ENCODE measurements around the gene OR51E1.

OR51E1 gene

DNA sequence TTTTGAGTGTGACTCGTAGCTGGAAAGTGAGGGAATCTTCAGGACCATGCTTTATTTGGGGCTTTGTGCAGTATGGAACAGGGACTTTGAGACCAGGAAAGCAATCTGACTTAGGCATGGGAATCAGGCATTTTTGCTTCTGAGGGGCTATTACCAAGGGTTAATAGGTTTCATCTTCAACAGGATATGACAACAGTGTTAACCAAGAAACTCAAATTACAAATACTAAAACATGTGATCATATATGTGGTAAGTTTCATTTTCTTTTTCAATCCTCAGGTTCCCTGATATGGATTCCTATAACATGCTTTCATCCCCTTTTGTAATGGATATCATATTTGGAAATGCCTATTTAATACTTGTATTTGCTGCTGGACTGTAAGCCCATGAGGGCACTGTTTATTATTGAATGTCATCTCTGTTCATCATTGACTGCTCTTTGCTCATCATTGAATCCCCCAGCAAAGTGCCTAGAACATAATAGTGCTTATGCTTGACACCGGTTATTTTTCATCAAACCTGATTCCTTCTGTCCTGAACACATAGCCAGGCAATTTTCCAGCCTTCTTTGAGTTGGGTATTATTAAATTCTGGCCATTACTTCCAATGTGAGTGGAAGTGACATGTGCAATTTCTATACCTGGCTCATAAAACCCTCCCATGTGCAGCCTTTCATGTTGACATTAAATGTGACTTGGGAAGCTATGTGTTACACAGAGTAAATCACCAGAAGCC lies 11.0 kb downstream of the OR51E1 start:
- no peak for DNase-seq

DNA sequence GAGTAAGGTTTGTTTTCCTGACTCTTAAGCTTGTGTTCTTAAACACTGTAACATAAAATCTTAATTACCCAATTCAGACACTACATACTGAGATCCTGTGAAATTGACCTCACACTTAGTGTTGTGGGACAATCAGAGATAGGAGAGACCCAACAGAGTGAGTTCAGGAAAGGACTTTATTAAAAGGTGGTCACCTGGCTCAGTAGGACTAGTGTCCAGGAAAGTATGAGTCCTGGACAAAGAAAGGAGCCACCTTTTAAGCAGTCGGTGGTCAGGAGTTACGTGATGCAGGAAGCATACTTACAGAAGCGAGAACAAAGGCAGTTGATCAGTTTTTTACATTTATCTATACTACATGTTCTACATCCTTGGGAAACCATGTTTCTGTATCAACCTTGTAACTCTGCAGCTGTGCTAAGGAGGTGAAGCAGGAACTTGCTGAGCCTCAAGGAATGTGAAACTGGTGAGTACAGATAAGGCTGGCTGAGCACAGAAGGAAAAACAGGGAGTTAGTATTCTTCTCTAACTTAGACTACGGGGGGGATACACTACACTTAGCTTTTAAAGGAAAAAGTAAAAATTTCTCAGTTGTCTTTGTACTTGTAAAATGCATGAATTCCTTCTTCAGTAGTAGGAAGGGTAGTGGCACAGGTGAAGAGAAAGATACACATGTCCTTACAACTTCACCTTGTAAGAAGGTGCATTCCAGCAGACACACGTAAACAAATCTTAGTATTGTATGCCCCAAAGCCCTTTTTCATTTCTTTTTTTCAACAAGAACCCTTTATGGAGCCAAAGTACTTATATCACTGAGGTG lies 15.1 kb downstream of the OR51E1 start:
- no peak for DNase-seq

DNA sequence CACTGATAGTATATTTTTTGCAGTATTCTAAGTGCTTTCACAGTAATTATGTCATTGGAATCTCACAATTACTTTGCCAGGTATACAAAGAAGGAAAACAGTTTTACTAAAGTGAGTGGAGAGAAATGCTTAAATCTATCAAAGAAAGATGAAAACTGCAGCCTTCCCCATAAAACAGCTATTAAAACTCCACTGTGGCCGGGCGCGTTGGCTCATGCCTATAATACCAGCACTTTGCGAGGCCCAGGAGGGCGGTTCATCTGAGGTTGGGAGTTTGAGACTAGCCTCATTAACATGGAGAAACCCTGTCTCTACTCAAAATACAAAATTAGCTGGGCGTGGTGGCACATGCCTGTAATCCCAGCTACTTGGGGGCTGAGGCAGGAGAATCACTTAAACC lies 19.1 kb downstream of the OR51E1 start:
- DNase-seq, result no peak

DNA sequence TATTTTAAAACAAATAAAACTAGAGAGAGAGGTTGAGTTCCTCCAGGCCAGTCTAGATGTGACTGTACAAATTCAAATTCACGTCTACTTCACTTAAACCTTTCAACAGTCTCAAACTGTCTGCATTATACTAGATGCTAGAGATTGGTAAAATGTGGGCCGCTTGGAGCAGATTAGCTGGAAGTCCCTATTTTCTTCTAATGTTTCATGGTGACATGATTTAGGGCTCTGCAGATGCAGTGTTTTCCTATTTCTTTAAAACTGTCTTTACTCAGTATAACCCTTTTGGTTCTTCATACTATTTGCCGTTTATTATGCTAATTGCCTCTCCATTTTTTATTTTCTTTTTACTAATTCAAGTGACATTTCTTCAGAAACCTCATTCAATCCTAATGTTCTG lies 20.4 kb downstream of the OR51E1 start:
- no peak for DNase-seq

DNA sequence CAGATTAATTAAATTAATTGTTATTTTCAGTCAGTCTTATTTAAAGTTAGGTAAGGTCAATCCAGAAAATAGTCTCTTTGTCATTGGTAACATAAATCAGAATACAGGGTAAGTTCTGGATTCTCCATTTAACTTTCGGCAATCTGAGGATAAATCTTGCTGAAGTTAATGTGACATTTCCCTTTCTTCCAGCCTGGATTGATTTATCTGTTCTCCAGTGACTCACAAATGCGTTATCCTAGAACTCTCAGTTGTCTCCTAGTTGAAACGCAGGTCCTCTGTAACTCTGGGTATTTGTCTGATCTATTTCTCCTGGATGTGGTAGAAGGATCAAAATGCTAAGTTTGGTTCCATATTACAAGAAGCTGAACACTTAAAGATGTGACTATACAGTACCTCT lies 21.0 kb downstream of the OR51E1 start:
- DNase-seq, result no peak

DNA sequence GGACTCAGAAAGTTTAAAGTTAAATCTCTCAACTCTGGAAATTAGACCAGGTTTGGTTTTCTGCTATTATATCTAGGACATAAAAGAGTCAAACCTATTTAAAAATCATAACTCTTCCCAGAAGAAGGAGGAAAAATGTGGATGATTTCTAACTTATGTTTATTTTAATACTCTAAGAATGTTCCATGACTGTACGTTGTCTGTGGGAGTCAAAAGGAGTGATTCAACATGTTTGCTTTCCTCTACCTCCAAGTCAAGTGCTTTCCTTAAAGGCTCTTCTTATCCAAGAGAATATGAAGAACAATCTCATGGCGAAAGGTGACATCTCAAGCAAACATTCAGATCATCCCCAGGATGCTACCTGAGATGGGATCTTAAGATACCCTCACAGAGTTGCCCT lies 21.6 kb downstream of the OR51E1 start:
- DNase-seq, result no peak

DNA sequence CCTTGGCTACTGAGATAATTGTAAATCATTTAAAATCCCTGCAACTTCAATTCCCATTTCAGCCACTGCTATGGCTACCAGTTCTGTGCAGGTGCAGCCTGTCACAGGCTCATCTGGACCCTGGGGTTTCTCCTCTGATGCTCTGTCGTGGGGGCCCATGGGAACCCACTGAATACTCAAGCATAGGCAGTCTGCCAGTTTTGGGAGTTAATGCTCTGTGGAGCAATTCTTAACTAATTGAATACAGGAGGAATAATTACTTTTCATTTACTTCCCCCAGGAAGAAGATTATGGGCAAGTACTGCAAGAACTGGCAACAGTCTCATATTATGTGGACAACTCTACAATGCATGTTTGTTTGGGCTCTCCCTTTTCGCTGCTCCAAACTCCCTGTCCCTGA lies 28.0 kb downstream of the OR51E1 start:
- no peak for DNase-seq

DNA sequence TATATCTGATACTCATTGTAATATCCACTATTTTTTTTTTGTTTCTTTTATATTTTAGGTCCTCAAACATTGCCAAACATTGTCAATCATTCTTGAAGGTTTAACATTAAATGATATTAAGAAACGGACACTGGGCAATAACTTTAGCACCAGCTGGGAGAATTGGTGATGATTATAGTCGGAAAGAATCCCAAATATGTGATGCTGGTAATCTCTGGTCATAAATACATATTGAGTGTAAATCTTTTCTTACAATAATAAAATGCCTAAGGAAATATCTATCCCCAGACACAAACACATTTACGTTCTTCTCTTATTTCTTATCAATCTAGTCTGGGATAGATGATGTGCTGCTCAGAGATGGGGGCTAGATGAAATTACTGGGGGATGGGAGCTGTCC lies 28.7 kb downstream of the OR51E1 start:
- no peak for DNase-seq

DNA sequence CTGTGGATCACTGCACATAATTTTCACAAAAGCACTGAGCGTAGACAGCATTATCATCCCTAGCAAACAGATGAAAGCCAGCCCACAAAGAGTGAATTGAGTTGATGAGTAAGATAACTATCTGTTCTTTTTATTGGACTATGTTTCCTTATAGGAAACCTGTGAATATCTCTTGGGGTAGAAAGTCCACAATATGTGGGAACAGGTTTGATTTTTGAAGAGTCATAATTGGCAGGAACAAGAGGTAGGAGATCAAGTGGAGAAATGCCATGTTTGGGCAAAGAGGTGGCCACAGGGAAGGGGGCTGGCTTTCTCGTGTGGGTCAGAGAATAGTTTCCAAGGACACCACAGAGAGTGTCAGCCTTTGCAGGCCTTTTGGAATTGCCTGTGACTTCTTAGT lies 30.0 kb downstream of the OR51E1 start:
- no peak for DNase-seq

DNA sequence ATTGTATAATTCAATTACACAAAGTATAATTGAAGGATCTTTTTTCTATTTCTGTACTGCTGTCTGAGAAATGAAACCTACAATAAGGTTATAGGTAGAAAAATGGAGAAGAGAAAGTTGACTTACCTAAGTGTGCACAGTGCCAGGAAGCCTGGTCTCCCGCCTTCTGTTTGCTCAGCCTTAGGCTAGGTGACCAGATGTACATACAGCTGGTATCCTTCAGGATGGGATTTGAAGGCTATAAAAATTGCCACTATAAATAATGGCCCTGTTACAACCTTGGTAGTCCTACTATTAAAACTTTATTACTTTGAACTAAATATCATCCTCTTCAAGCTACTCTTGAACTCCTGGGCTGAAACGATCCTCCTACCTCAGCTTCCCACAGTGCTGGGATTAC lies 34.2 kb downstream of the OR51E1 start:
- DNase-seq, result no peak

DNA sequence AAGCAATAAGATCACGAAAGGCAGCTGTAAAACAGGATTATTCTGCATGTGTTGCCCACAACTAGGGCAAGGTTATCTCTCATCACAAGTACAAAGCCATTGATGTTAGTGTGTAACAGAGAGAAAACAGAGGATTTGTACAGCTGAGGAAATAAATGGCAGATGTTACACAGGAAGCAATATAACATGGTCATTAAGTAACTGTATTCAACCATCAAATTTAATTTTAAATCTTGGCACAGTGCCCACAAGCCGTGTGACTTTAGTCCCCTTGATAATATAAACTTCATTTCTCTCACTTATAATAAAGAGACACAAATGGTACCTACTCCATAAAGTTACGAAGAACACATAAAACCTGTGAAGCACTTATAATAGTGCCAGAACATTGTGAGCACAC lies 36.6 kb downstream of the OR51E1 start:
- DNase-seq, result no peak

DNA sequence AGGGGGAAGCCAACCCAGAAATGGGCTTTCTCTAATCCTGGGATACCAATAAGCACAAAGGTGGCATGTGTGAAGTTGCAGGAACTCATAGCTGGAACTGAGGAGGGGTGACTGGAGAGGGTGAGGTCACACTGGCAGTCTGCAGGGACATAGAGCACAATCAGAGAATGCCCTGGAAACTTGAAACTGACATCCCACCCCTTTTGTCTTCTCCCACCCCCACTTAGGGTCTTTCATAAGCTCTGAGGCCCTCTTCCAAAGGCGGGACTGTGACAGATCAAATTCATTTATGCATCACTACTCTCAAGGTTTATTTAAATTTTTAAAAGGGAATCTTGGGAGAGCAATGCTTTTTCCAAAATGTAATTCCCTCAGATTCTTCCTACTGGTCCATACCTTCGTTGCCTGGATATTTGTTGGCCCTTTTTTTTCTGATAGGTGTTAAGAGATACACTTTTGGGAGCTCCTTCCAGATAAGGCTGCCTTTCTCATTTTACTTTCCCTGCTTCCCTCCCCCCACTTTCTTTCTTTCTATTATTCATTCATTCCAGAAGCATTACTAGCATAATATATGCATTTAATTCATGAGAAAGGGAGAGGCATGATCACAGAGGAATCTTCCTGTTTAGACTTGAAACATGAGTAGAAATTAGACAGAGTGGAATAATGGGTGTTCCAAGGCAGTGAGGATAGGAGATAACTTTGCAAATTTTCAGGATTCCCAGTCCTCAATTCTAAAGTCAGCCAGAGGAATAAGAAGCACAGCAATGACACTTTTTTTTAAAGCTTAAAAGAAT lies 39.0 kb downstream of the OR51E1 start:
- no peak for DNase-seq

DNA sequence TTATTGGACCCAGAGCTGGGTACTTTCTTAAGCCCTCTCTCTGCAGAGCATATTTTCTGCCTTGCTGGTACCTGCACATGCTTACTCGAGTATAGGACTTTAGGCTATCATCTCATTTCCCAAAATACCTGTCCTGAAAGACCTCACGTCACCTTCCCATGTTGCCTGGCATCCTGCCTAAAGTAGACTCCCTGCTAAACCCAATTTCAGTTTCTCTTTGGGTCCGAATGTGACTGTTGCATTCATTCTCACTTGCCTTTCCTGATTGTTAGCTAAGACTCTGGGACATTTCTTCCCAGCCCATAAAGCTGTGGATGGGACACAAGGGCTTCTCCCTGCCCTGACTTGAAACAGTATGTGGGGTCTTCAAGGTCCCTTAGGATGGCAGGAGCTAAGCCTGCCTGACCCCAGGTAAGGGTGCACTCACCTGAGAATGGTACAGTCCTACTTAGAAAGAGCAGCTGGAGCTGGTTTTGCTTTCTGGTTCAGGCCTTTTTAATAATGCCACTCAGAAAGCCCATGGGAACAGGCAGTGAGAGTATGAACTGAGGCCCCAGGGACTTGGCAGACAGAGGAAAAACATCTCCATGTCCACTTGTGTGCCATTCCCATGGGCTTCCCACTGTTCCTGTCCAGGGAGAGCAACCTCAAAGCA lies 41.0 kb downstream of the OR51E1 start:
- DNase-seq, result no peak

DNA sequence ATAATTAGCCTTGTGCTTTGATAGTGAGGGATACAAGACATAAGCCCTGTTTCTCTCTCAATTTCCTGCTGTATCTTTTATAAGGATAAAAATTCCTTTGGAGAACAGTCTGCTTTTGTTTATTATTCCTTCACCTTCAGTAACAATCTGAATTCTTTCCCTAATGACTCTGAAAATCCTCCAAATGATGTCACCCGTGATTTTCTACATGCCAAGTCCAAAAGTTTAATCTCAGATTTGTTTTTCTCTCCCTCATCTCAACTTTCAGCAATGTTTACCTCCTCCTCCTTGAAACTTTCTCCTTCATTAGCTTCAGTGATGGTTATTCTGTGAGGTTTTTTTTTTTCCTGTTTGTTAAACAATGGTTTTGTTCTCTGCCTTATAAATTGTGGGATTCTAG lies 51.7 kb downstream of the OR51E1 start:
- no peak for DNase-seq

DNA sequence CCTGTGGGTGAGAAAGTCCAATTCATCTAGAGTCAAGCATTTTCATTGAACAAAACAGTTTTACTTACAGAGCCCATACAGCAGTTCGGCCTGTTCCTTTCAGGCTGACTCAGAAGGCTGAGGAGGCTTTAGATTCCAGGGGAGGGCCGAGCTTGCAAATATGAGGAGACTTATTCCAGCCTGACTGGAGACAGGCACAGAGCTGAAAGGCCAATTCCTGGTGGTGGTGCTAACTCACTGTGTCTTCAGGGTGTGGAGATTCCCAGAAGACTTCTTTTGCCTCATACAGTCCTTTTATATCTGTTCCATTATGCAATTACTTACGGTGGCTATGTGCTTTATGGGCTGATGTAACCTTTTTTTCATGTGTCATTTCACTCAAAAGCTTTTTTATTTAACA lies 53.8 kb downstream of the OR51E1 start, which contains the start of gene OR51E2:
TSS of gene OR51E2 (minus strand) at position 269 of the 400 bp plus-strand sequence. CDS start 15,142 bp downstream, outside the sequence.
- DNase-seq, result no peak

DNA sequence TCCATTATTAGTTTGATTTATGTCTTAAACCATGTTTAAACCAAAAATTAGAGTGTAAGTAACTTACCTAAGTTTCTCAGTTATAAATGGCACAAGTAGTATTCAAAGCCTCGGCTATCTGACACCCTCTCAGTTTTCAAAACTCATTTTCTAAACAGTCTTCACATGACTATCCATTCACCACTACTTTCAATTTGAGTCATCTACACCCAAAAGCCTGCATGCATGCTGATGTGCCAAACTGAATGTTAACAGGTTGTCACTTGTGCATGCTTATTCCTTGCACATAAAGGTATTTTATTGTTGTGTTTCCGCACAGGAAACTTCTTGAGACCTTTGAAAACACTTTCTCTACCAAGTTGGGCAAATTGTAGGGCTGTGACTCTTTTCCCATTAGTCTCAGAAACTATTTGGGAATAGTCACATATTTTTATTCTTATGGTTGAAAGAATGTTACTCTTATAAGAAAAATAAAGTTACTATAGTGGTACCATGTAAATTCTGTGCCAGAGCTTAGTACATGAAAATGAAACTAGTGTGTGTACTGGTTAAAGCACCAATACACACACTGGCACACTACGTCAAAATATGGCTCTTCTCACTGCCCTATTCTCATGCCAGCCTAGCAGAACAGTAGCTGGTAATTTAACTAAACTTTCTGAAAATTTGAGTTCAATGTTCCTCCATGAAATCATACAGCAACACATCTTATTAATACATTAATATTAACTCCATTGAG lies 56.1 kb downstream of the OR51E1 start:
- no peak for DNase-seq

DNA sequence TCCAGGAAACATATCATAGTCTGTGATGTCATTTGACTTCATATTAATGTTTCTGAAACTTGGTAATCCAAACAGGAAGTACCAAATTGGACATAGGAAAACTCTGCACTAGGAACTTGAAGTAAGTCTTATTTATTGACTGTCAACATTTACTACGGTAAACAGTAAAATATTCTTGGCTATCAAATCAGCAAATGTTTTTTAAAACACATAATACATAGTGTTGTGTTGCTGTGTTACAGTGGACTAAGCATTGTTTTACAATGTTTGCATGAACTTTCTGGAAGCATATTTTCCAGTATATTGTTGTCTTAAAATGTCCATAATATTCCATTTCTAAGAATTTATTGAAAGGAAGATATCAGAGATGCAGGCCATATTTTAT lies 56.6 kb downstream of the OR51E1 start:
- DNase-seq, result no peak

DNA sequence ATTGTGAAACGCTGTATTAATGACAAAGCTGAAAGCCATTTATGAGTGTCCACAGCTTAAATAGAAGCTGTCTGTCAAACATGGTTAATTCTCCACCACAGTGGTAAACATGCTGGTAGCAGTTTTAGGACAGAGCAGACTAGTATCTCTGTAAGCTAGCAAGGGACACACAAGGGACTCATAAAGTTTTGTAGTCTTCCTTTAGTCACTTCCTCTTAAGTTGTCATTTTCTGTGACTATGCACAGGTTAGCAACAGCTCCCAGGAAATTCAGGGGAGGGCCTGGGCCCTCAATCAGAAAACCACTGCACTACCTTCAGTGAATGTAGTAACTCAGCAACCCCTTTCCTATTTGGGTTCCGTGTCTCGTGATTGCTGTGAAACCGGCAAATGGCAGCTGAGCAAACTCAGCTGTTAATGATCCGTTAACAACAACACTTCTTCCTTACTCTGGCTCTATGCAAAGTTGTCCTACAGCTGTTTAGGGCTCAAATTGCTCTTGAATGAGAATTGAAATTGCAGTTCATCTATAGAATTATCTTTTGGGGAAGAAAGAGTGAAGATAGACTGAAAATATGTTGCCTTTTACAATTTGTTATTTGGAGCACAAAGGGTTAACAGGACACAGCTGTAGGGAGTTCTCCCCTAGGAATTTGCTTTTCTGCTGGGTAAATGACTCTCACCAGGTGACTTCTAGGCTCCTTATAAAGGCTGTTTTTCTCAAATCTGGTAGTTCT lies 60.4 kb downstream of the OR51E1 start, which contains the start of gene MMP26:
TSS of gene MMP26 (plus strand) at position 731 of the 736 bp plus-strand sequence.
- no peak for DNase-seq

DNA sequence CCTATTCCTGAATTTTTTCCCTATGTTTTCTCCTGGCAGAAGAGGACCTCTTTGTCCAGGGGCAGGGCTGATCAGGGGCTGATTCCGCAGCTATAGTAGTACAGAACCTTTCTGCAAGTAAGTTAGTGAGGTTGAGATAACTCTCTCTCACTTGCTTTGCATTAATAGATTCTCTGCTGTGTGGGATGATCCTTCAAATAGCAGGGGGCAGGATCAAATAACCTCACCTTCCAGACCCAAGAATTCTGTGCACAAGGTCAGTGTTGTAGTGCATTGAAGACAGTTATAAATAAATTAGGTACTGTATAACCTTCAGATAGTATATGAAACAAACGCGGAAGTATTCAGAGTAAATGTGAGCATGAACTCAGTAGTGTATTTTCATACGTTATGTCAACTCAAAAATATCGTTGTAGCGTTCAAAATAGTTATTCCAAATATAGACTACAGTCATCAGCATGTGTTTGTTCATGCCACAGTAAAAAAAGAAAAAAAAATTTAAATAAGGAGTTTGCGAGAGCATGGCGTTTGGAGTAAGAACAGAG lies 61.1 kb downstream of the OR51E1 start:
- no peak for DNase-seq
